ENCODE measurements around the gene ALCAM. TPM values are rescaled to one million over a fixed set of nuclear protein-coding genes. Genes with fewer than 3 reads are reported as not detected.
"Not testable (repeated sequence)": the region's sequence is repeated elsewhere in the genome, so short reads cannot be mapped to it uniquely, and the experiment has no call there.

Gene ALCAM
- total RNA-seq, 4 donors from 2014 or later, result 8.0 to 98.4 (median 11.4) TPM

- ATAC-seq (ENCODE audit: low FRiP score) (no peak), DNase-seq (ENCODE audit: low spot score) (no peak)
- no peak for TF ChIP-seq CTCF (IDR thresholded peaks at IDR 0.05)
These were observed 32.4 kb downstream of the ALCAM start for GRCh38 chr3:105399062-105399461.

GRCh38 chr3:105399611-105400010 lies 32.9 kb downstream of the ALCAM start:
- ATAC-seq (ENCODE audit: low FRiP score) (no peak), DNase-seq (ENCODE audit: low spot score) (no peak)
- TF ChIP-seq CTCF (IDR thresholded peaks at IDR 0.05), result no peak

- no peak for ATAC-seq (ENCODE audit: low FRiP score)
- TF ChIP-seq CTCF (IDR thresholded peaks at IDR 0.05), result no peak
- DNase-seq (ENCODE audit: low spot score), result no peak
These were observed 34.5 kb downstream of the ALCAM start for GRCh38 chr3:105401254-105401653.

GRCh38 chr3:105401691-105402149 lies 35.0 kb downstream of the ALCAM start:
- no peak for DNase-seq (ENCODE audit: low spot score)
- no peak for TF ChIP-seq CTCF (IDR thresholded peaks at IDR 0.05)
- no peak for ATAC-seq (ENCODE audit: low FRiP score)

GRCh38 chr3:105402287-105402801 lies 35.6 kb downstream of the ALCAM start:
- ATAC-seq (ENCODE audit: low FRiP score) (no peak), DNase-seq (ENCODE audit: low spot score) (no peak)
- TF ChIP-seq CTCF (IDR thresholded peaks at IDR 0.05), result no peak

GRCh38 chr3:105403034-105403433 lies 36.3 kb downstream of the ALCAM start:
- not testable (repeated sequence) for DNase-seq (ENCODE audit: low spot score); ATAC-seq (ENCODE audit: low FRiP score)

- DNase-seq (ENCODE audit: low spot score), result no peak
- TF ChIP-seq CTCF (IDR thresholded peaks at IDR 0.05), result no peak
These were observed 39.6 kb downstream of the ALCAM start for GRCh38 chr3:105406268-105406667.

GRCh38 chr3:105409364-105409763 lies 42.7 kb downstream of the ALCAM start:
- DNase-seq (ENCODE audit: low spot score), result no peak
- TF ChIP-seq CTCF (IDR thresholded peaks at IDR 0.05), result no peak
- ATAC-seq (ENCODE audit: low FRiP score), result no peak

More at GRCh38 chr3:105406268-105406667, 39.6 kb downstream of the ALCAM start:
- ATAC-seq (ENCODE audit: low FRiP score), result no peak
